ENCODE results near the gene NFIA. TPM values are rescaled to one million over a fixed set of nuclear protein-coding genes. Genes with fewer than 3 reads are reported as not detected.

Gene NFIA
- total and polyA plus RNA-seq, 9 of the 15 experiments (the other 6 are each of a cell fraction or from before 2014, with no cell fraction given): 5.3 to 24.9 (median 9.8) TPM

DNA sequence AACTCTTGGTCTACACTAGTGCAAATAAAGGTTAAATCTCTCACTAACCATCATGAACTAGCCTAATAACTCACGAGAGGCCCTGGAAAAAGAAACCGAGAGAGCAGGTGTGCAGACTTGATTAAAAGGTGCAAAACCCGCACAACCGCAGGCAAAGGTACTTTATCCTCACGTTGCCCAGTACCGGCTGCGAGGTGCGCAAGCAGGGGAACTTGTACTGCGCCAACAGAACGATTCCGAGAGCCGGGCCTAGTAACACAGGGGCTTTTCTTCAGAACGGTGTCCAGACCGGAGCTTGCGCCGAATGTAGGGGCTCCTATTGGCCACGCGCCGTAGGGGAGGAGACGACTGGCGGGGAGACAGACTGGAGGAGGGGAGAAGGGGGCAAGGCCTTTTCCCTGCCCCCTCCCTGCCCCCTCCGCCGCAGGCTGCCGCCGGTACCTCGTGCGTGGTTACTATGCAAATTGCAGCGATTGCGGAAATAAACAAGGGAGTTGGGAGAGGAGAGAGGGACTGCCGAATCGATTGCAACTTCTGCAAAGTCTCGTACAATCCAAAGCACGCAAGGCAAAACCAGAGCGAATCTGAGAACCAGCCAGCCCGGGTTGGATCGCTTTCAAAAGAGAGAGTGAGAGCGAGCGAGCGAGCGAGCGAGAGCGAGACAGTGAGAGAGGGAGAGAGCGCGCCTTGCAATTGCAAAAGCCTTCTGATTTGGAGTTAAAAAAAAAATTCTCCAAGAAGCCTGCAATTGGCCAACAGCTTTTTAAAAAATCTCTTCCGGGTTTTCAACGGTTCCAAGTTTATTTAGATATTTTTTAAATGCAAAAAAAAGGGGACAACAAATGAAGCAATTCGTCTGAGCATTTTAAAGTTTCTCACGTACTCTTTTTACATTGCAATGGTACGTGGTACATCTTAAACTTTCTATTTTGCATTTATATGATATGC, 5.4 kb upstream of the NFIA start (continued):
- TF ChIP-seq BRD4 (IDR thresholded peaks at IDR 0.05): peak; percentile 81; the same call in 1 of the 2 replicates
- no peak for TF ChIP-seq PTTG1 (tag; IDR thresholded peaks at IDR 0.05; ENCODE audit: low read depth)
- TF ChIP-seq, protein P1, sequence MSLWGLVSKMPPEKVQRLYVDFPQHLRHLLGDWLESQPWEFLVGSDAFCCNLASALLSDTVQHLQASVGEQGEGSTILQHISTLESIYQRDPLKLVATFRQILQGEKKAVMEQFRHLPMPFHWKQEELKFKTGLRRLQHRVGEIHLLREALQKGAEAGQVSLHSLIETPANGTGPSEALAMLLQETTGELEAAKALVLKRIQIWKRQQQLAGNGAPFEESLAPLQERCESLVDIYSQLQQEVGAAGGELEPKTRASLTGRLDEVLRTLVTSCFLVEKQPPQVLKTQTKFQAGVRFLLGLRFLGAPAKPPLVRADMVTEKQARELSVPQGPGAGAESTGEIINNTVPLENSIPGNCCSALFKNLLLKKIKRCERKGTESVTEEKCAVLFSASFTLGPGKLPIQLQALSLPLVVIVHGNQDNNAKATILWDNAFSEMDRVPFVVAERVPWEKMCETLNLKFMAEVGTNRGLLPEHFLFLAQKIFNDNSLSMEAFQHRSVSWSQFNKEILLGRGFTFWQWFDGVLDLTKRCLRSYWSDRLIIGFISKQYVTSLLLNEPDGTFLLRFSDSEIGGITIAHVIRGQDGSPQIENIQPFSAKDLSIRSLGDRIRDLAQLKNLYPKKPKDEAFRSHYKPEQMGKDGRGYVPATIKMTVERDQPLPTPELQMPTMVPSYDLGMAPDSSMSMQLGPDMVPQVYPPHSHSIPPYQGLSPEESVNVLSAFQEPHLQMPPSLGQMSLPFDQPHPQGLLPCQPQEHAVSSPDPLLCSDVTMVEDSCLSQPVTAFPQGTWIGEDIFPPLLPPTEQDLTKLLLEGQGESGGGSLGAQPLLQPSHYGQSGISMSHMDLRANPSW (CRISPR knock-in tag; IDR thresholded peaks at IDR 0.05): no peak
- no peak for TF ChIP-seq HDAC6 (IDR thresholded peaks at IDR 0.05; ENCODE audit: low read depth, low read length)
- TF ChIP-seq BHLHE40 (IDR thresholded peaks at IDR 0.05; ENCODE audit: low read length): peak; percentile 89
- TF ChIP-seq, protein P2, sequence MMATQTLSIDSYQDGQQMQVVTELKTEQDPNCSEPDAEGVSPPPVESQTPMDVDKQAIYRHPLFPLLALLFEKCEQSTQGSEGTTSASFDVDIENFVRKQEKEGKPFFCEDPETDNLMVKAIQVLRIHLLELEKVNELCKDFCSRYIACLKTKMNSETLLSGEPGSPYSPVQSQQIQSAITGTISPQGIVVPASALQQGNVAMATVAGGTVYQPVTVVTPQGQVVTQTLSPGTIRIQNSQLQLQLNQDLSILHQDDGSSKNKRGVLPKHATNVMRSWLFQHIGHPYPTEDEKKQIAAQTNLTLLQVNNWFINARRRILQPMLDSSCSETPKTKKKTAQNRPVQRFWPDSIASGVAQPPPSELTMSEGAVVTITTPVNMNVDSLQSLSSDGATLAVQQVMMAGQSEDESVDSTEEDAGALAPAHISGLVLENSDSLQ (IDR thresholded peaks at IDR 0.05): peak; percentile 66
- TF ChIP-seq TAF9B (IDR thresholded peaks at IDR 0.05; ENCODE audit: partially characterized antibody): peak; percentile 34
- peak; percentile 35; the same call in 1 of the 2 replicates for TF ChIP-seq PML (IDR thresholded peaks at IDR 0.05; ENCODE audit: low read length)
- TF ChIP-seq, protein P3, sequence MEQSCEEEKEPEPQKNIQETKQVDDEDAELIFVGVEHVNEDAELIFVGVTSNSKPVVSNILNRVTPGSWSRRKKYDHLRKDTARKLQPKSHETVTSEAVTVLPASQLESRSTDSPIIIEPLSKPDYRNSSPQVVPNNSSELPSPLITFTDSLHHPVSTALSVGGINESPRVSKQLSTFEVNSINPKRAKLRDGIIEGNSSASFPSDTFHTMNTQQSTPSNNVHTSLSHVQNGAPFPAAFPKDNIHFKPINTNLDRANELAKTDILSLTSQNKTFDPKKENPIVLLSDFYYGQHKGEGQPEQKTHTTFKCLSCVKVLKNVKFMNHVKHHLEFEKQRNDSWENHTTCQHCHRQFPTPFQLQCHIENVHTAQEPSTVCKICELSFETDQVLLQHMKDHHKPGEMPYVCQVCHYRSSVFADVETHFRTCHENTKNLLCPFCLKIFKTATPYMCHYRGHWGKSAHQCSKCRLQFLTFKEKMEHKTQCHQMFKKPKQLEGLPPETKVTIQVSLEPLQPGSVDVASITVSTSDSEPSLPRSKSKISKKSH (CRISPR knock-in tag; IDR thresholded peaks at IDR 0.05): no peak
- peak in 1 of 3 experiments; percentile 37 for TF ChIP-seq YY1 (IDR thresholded peaks at IDR 0.05; ENCODE audit: borderline replicate concordance in 1 of 3, control insufficient read depth in 1 of 3, extremely low read depth in 1 of 3, insufficient read depth in 3 of 3, insufficient read length in 1 of 3, insufficient replicate concordance in 2 of 3, low read depth in 1 of 3, low read length in 2 of 3)
- TF ChIP-seq NBN (IDR thresholded peaks at IDR 0.05; ENCODE audit: low read depth): 0 out of 2 replicates have a peak, but pooled peaks have one; percentile 53
- TF ChIP-seq TGIF2 (CRISPR knock-in tag; IDR thresholded peaks at IDR 0.05): no peak
- no peak for TF ChIP-seq SAP30 (IDR thresholded peaks at IDR 0.05; ENCODE audit: borderline replicate concordance, insufficient read depth, low read depth, low read length, poor library complexity, severe bottlenecking)
- TF ChIP-seq, protein P4, sequence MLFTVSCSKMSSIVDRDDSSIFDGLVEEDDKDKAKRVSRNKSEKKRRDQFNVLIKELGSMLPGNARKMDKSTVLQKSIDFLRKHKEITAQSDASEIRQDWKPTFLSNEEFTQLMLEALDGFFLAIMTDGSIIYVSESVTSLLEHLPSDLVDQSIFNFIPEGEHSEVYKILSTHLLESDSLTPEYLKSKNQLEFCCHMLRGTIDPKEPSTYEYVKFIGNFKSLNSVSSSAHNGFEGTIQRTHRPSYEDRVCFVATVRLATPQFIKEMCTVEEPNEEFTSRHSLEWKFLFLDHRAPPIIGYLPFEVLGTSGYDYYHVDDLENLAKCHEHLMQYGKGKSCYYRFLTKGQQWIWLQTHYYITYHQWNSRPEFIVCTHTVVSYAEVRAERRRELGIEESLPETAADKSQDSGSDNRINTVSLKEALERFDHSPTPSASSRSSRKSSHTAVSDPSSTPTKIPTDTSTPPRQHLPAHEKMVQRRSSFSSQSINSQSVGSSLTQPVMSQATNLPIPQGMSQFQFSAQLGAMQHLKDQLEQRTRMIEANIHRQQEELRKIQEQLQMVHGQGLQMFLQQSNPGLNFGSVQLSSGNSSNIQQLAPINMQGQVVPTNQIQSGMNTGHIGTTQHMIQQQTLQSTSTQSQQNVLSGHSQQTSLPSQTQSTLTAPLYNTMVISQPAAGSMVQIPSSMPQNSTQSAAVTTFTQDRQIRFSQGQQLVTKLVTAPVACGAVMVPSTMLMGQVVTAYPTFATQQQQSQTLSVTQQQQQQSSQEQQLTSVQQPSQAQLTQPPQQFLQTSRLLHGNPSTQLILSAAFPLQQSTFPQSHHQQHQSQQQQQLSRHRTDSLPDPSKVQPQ (CRISPR knock-in tag; IDR thresholded peaks at IDR 0.05; ENCODE audit: borderline replicate concordance): no peak
